HL-60/S4 (cell line): ENCODE data around the gene SLC22A1.
"Not testable (repeated sequence)": the region's sequence is repeated elsewhere in the genome, so short reads cannot be mapped to it uniquely, and the experiment has no call there.

Experiments
- in situ Hi-C: fragments of 300-500 bp; cut with MboI; formaldehyde crosslinking; loops from 2 replicates; pipeline ENCODE4 v1.14.3; 2022; ENCODE audit warnings: low sequenced_read_pairs

Gene SLC22A1

GRCh38 chr6:160093061-160093460, 28.6 kb upstream of the SLC22A1 start:
- in situ Hi-C loops: no loop called here

GRCh38 chr6:160093946-160094345, 27.7 kb upstream of the SLC22A1 start:
- in situ Hi-C loops: no loop called here

- in situ Hi-C loops: no loop called here
Observed at GRCh38 chr6:160095146-160095845, 26.3 kb upstream of the SLC22A1 start.

GRCh38 chr6:160101277-160102205, 20.1 kb upstream of the SLC22A1 start:
- in situ Hi-C loops: no loop called here

- in situ Hi-C loops: no loop called here
Observed at GRCh38 chr6:160102399-160102798, 19.2 kb upstream of the SLC22A1 start.

GRCh38 chr6:160102956-160103824, 18.4 kb upstream of the SLC22A1 start:
- in situ Hi-C loops: no loop called here

GRCh38 chr6:160103825-160104100, 17.9 kb upstream of the SLC22A1 start:
- in situ Hi-C loops: no loop called here

GRCh38 chr6:160104821-160105517, 16.6 kb upstream of the SLC22A1 start:
- in situ Hi-C loops: no loop called here

- in situ Hi-C loops: no loop called here
Observed at GRCh38 chr6:160106010-160106409, 15.6 kb upstream of the SLC22A1 start.

- in situ Hi-C loops: no loop called here
Observed at GRCh38 chr6:160106701-160107100, 14.9 kb upstream of the SLC22A1 start.

GRCh38 chr6:160108077-160108476, 13.5 kb upstream of the SLC22A1 start:
- in situ Hi-C loops: no loop called here

GRCh38 chr6:160110586-160111123, 11.0 kb upstream of the SLC22A1 start:
- in situ Hi-C loops: no loop called here

- in situ Hi-C loops: no loop called here
Observed at GRCh38 chr6:160111806-160112205, 9.8 kb upstream of the SLC22A1 start.

- in situ Hi-C loops: no loop called here
Observed at GRCh38 chr6:160112628-160113299, 8.9 kb upstream of the SLC22A1 start.

- in situ Hi-C loops: not testable (repeated sequence)
Observed at GRCh38 chr6:160114536-160114935, 7.1 kb upstream of the SLC22A1 start.

GRCh38 chr6:160115421-160115820, 6.2 kb upstream of the SLC22A1 start:
- in situ Hi-C loops: no loop called here

- in situ Hi-C loops: no loop called here
Observed at GRCh38 chr6:160116411-160116810, 5.2 kb upstream of the SLC22A1 start.

- in situ Hi-C loops: no loop called here
Observed at GRCh38 chr6:160117137-160117536, 4.5 kb upstream of the SLC22A1 start.

- in situ Hi-C loops: no loop called here
Observed at GRCh38 chr6:160118620-160119229, 2.9 kb upstream of the SLC22A1 start.
